OCI-LY3 (cell line): ENCODE data around the gene CACNA1F.

Experiments
- EZH2phosphoT487 ChIP-seq: fragments of 200-600 bp; shearing (Covaris generic); IDR thresholded peaks from 2 replicates; pipeline ENCODE4 v1.6.1; 2018; ENCODE audit warnings: antibody characterized with exemption, mixed run types, low read depth
- TF ChIP-seq, protein P1 (sequence below): fragments of 200-600, 300-600 bp; sonication (generic); IDR thresholded peaks from 2 replicates; pipeline ENCODE4 v1.5.1; 2014; ENCODE audit warnings: antibody characterized with exemption, low read length, low read depth

DNA sequence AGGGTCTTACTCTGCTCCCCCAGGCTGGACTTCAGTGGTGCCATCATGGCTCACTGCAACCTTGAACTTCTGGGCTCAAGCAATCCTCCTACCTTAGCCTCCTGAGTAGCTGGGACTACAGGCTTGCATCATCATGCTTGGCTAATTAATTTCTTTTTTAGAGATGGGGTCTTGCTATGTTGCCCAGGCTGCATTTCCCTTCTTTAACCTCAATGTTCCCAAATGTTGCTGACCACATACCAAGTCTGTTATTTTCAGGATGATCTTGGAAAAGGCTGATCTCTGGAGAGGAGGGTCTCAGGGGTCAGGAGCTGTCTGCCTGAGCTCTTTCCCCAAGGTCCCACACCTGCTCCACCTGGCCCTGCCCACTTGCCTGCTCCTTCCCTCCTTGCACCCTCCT lies 13.0 kb downstream of the CACNA1F start:
- no peak for TF ChIP-seq EZH2phosphoT487
- TF ChIP-seq, protein P1, sequence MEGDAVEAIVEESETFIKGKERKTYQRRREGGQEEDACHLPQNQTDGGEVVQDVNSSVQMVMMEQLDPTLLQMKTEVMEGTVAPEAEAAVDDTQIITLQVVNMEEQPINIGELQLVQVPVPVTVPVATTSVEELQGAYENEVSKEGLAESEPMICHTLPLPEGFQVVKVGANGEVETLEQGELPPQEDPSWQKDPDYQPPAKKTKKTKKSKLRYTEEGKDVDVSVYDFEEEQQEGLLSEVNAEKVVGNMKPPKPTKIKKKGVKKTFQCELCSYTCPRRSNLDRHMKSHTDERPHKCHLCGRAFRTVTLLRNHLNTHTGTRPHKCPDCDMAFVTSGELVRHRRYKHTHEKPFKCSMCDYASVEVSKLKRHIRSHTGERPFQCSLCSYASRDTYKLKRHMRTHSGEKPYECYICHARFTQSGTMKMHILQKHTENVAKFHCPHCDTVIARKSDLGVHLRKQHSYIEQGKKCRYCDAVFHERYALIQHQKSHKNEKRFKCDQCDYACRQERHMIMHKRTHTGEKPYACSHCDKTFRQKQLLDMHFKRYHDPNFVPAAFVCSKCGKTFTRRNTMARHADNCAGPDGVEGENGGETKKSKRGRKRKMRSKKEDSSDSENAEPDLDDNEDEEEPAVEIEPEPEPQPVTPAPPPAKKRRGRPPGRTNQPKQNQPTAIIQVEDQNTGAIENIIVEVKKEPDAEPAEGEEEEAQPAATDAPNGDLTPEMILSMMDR = no peak
